Activated T-cell treated with anti-CD3 and anti-CD28 coated beads, Interleukin-2, amount 50 U/mL, for 48 hours (primary cell): ENCODE data around the gene TCF7L1.

Experiments used
- DNase-seq, 2 experiments: peaks; one replicate each; pipeline ENCODE4 v3.0.0-alpha.2; 2020

The TCF7L1 gene

DNA sequence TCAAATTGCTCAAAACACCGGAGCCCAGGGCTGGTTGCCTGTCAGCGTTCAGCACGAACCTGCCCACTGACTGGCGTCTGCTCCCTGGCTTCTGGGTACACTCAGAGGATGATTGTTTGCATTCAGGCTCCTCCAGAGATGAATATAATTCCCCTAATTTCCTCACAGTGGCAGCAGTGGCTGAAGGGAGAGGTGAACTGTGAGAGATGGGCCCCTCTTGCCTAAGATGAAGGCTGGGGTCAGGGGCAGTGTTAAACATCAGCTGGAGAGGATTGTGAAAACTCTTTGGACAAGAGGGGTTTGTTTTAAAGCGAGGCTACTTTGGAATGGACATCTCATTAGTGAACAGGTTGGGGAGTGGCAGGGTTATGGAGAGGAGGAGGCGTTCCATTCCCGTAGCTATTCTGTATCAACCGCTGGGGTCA, 31.0 kb downstream of the TCF7L1 start:
- DNase-seq: no peak

DNA sequence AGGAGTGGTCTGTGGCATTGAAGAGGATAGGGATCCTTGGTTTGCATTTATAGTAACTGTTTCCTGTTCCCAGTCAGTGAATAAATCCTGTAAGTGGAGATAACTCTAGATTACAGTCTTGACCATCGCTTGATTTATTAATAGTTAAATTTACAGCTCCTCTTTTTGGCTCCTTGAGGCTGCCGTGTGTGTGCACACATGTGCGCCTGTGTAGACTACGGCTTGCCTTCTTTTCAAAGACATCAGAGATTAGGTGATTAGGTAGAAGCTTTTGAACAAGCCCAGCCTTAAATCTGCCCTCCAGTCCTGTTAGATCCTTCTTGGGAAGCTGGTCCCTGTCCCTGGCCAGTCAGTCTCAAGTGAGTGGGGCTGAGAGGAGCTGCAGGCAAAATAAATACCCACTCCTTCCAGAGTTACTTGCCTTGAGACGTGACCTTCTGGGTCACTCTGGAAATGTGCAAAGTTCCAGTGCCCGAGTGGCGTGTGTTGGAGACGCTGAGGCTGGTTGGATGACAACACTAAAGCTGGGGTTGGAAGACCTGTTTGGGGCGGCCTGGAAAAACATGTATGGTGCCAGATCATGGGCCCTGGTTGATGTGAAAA, 32.0 kb downstream of the TCF7L1 start:
- DNase-seq: no peak

DNA sequence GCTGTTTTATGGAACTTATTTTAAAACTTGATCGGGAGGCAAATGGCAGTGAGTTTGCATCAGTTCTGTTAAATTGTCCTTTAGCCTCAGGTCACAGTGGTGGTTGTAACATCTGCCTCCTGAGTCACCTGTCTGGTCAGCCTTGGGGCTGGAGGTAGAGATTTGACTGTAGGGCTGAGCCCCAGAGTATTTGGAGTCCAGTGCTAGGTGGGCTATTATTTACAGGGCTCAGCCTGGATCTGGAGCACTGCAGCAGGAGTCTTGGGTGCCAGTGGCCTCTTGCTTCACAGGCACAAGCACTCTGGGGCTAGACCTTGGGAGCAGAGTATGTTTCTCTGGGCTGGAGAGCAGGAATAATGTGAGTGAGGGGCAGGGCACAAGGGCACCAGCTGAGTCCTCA, 32.8 kb downstream of the TCF7L1 start:
- DNase-seq: no peak

DNA sequence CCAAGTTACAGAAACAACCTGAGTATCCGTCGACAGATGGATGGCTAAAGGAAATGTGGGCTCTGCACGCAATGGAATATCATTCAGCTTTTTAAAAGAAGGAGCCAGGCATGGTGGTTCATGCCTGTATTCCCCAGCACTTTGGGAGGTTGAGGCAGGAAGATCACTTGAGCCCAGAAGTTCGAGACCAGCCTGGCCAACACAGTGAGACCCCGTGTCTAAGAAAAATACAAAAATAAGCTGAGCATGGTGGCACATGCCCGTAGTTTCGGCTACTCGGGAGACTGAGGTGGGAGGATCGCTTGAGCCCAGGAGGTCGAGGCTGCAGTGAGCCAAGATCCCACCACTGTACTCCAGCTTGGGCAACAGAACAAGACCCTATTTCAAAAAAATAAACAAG, 34.3 kb downstream of the TCF7L1 start:
- no peak for DNase-seq

DNA sequence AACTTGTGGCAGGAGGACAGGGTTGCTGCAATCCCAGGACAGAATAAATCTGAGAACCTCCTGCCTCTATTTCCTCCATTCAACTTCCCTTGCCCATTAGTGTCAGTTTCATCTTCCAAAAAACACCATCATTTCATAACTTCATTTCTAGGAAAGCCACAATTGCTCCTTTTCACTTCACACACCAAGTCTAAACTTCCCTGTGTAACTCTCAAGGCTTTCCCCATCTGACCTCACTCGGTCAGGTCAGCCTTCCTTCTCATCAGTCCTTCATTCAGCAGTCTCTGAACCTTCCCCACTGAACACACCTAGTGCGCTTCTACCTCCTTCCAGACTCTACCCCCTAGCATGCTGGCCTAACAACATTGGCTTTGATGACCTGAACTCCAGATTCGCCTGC, 35.8 kb downstream of the TCF7L1 start:
- no peak for DNase-seq

DNA sequence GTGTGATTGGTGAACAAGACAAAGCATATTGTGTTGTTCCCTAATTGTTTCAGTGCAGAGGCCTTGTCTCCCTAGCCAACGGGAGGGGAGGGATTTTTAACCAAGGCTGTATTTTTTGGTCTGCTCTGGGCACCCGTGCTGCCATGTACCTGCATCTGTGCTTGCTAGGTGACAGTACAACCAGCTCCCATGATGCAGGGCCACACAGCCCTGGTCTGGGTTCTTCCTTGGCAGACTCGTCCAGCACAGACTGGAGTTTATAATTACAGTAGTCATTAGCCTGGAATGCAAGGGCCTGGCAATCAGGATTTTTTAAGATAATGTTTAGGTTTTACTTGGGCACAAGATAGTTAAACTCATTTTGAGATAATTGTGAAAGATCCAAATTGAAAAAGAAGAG, 36.4 kb downstream of the TCF7L1 start:
- DNase-seq: no peak

DNA sequence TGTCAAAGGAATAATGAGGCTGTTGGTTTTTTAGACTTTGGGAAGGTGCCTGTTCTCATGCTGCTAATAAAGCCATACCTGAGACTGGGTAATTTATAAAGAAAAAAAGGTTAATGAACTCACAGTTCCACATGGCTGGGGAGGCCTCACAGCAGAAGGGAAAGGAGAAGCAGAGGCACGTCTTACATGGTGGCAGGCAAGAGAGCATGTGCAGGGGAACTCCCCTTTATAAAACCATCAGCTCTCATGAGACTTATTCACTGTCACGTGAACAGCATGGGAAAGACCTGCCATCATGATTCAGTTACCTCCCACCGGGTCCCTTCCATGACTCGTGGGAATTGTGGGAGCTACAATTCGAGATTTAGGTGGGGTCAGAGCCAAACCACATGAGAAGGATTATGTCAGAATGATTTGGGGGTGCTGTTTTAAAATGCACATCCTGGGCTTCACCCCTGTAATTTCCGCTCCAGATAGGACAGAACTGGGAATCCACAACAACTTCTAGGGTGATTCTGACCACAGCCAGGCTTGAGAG, 37.8 kb downstream of the TCF7L1 start:
- DNase-seq: no peak

DNA sequence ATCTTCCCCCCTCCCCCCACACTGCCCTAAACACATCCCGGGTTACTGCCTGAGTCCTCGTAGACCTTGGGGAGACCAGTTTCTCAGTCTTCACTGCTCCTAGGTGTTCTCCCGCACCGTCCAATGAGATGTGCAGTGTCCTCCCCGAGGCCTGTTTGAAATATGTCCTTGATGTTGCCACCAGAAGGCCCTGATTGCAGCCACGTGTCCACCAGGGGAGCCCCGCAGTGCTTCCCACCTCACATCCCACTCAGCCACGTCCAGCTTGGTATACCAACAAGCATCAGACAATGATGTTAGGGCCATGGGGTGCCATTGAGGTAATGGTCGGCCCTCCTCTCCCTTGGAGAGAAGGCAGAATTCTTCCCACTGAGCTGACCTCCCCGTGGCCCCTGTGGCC, 38.7 kb downstream of the TCF7L1 start:
- no peak for DNase-seq

DNA sequence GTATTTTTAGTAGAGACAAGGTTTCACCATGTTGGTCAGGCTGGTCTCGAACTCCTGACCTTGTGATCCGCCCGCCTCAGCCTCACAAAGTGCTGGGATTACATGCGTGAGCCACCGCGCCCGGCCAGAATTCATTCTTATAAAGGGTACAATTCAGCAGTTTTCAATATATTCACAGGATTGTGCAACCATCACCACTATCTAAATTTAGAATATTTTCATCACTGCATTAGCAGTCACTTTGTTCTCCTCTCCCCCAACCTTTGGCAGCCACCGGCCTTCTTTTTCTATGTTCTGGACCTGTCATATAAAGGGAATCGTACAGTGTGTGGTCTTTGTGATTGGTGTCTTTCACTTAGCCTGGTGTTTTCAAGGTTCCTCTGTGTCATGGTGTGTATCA, 40.7 kb downstream of the TCF7L1 start:
- no peak for DNase-seq

DNA sequence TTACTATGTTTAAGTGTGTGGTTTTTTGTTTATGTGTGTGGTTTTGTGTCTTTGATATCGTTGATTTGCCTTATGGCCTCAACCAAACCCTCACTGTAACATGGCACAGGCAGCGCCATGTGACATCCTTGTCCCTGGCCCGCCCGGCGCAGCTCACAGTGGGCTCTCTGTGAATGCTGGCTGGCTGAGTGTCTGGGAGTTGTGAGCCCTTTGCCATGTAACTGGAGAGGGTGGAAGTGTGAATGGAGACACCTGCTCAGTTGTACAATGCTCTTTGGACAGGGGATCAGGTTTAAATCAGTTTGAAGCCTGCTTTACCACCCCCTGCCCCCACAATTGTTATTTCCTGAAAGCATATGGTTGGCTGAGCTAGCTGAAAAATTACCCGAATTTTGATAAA, 41.8 kb downstream of the TCF7L1 start:
- DNase-seq: no peak

DNA sequence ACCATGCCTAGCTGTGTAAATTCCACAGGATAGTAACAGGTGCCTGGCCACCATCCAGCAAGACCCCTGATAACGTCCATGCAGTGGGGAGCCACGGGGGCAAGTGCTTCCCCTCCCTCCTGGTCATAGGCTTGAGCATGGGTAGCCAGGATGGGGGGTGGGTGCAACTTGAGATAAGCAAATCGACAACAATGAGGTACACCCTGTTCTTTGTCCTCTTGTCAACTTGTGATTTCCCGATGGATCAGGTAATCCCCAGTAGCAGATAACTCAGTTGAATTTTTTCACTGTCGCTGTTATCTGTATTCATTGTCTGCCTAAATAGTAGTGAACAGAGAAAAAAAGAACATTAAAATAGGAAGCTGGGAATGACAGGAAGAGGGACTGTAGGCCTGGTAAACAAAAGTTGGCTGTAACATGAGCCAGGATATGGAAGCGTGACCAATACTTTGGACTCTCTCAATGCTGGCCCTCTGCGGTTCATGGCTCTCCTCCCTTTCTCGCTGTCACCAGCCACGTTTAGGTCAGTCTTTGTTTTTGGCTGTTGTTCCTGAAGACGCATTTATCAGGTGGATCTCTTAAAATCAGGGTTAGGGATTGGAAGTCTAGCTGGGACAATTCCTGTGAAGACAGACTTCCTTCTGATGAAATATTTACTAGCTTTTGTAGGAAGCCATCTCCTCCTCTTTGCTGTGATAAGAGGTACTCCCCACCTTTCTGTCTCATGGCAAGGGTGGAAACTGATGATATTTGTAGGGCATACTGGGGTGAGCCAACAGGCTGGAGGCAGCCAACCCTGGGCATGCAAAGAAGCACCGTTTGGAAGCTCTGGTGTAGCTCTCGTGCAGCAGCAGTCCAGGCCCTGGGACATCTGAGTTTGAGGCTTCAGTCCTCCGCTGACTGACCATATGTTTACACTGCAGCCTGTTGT, 42.4 kb downstream of the TCF7L1 start:
- no peak for DNase-seq

DNA sequence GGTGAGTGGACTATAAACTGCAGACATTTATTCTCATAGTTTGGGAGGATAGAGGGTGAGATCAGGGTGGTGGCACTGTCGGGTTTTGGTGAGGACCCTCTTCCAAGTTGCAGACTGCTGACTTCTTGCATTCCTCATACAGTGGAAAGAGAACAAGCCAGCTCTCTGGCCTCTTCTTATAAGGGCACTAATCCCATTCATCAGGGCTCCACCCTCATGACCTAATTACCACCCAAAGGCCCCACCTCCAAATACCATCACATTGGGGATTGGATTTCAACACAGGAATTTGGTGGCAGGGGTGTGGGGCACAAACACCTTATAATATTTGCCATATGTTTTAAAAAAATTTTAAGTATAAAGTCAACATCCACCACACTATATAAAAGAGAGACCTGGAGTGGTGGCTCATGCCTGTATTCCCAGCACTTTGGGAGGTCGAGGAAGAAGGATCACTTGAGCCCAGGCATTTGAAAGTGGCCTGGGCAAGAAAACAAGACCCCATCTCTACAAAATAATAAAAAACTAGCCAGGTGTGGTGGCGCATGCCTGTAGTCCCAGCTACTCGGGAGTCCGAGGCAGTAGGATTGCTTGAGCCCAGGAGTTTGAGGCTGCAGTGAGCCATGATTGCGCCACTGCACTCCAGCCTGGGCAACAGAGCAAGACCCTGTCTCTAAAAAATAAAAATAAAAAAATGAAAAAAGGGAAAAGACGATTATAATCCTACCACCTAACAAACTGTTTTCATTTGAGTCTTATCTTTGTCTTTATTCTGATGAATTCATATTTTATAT, 44.0 kb downstream of the TCF7L1 start:
- no peak for DNase-seq

DNA sequence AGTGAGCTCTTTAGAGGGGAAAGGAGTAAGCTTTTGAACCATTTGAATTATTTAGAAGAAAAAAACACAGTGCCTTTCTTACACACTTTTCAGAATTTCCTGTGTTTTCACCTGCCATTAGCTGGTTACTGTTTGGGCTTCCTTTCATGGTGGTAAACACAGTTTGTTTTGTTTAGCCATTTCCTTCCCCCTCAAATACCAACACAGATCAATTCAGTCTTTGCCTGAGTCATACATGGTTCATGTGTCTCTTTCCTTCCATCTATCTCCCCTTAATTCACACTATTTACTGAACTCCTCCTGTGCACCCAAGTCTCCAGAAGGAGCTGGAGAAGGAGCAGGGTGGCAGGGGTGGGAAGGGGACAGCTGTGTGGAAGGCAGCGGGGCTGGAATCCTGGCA, 45.0 kb downstream of the TCF7L1 start:
- DNase-seq: no peak

DNA sequence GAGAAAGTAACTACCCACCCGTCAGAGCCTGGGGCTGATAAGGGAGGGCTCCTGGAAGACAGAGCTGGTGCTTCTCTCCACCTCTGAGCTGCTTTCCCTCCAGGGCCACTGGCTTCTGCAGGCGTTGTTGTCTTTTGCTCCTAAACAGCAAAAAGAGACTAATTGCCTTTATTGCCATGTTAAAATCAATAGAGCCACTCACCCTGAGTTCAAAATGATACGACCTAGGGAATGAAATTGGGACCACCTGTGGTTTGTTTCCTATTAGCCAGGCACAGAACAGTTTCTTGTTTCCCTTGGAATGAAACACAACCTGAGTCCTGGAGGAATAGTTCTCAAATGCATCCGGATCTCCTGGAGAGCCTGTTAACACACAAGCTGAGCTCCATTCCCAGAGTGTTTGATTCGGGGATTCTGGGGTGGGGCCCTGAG, 45.8 kb downstream of the TCF7L1 start:
- DNase-seq: no peak

DNA sequence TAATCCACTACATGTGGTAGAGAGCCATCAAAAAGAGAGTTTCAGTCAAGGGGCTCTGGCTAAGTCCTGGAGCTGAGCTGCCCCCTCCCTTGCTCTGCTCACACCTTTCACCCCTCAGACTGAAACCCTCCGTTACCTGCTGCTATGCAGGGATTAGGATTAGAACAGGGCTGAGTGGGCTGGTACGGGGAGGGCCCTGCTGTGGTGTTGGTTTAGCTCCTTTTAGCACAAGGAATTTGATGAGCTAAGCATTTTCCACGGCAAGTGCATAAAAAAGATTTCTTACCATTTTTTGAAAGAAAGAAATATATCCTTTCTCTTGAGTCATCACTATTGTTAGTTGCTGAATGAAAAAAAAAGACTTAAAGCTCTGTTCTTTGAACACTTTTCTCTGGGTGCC, 46.3 kb downstream of the TCF7L1 start:
- no peak for DNase-seq

DNA sequence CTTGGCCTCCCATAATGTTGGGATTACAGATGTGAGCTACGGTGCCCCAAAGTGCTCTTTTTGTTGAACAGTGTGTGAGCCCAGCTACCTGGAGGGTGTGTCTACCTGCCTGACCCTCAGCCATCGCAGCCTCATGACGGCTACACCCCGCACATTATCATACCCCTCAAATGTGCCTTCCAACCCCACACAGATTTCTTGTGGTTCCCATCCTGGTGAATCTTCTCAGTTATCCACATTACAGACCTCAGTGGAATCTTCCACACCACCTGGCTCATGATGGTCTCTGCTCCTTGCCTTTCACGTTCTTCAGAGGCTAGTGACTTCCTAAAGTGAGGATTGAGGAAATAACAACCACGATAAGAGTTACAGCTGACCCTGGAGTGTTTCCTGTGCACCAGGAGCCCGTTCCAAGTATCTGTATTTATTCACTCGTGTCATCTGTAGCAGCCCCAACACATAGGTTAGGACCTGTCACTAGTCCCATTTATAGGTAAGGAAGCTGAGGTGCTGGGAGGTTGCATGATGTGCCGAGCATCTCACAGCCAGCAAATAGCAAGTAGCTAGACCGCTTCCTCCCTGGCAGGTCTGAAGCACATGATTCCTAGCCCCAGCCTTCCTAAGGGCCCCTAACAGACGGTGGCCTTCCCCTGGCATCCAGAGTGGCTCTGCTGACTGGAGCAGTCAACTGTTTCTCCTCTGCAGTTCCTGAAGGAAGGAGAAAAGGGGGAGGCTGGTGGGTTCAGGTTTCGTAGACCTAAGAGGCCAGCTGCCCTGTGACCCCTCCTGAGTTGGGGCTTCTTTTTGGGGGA, 47.3 kb downstream of the TCF7L1 start:
- no peak for DNase-seq

DNA sequence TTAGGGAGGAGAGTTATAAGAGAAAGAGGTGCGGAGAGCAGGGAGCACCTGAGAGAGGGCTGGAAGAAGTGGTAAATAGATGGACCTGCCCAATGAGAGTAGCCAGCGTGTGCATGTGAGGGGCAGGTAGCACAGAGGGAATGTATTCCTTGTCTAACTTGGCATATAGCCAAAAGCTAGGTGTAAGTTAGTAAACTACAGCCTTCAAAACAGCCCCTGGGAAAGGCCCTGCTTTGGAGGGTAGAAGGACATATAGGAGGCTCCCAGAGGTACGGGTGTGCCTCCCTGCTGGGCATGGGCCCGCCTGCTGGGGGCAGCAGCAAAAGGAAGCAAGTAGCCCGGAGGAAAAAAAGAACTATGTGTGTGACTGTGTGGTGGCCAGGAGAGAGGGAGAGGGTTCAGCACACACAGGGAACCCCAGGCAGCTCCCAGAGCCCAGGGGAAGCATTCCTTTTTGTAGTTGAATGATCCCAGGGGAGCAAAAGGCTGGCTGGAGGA, 48.0 kb downstream of the TCF7L1 start:
- no peak for DNase-seq

DNA sequence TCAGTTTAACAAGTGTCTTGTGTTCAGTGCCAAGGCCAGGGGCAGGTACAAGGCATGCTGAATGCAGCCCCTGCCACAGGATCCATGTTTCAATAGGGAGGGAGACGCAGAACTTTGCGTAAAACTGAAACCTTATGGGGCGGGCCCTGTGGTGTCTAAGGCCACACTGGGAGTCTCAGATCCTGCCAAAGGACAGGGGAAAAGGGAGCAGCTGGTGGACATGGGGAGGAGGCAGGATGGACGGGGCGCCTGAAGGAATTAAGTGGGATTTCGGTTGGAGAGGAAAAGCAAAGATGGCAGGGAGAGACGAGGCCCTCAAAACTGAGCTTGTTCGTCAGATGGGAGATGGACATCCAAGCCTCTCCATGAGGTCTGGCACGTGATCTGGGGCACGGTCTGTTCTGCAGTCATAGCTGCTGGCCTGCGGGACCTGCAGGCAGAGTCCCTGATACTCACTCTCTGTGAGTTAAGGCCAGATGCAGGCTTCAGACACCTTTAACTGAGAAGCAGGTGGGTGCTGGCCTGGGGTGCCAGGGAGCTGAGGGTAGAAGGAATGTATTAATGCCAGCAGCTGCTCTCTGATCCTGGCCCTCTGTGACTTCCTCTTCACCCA, 48.8 kb downstream of the TCF7L1 start:
- no peak for DNase-seq

DNA sequence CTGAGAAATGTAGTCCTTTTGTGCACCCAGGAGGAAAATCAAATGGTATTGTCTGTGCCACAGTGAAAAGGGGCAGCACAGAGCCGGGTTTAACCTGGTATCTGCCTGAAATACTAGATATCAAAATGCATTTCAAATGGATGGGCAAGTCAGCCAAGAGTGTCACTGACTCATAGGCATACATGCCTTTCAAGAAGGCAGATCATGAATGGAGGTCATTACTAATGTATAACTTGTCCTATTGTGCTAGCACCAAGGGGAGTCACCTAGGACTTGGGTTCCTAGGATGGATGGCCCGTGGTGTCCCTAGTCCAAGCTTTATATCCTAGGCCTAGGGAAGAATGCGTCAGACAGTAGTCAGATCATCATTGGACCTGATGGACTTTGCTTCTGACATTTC, 49.9 kb downstream of the TCF7L1 start:
- DNase-seq: no peak

DNA sequence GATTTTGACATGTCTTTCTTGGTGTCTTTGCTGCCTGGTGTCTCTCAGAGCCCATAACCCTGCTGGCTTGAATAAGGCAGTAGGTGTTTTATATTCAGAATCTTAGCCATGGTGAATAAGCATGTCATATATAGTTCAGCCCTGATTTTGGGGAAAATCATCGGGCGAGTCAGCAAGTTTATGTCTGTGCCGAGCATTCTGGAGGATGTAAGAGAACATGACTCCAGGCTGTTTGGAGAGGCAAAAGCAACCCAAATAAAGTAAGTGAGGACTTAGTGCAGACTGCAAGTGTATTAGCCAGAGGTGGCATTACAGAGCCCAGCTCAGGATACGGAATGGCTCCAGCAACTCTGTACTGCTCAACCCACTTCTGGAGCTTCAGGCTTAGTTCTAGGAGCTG, 50.3 kb downstream of the TCF7L1 start:
- DNase-seq: no peak

DNA sequence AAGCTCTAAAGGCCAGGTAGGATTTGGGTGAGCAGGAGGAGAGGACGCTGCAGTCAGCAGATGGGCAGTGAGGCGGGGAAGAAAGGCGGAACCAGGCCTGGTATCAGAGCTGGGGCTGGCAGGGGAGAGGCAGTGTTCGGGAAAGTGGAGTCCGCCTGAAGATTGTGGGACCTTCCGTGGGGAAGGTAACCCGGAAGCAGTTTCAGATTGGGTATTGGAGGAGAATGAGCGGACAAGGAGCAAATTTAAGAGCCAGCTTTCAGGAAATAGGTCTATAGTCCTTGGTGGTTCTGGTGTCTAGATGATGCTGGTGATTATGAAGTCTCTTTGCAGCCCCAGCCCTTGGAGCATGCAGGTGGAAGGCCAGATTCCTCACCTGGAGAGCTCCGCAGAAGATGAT, 51.0 kb downstream of the TCF7L1 start:
- no peak for DNase-seq

DNA sequence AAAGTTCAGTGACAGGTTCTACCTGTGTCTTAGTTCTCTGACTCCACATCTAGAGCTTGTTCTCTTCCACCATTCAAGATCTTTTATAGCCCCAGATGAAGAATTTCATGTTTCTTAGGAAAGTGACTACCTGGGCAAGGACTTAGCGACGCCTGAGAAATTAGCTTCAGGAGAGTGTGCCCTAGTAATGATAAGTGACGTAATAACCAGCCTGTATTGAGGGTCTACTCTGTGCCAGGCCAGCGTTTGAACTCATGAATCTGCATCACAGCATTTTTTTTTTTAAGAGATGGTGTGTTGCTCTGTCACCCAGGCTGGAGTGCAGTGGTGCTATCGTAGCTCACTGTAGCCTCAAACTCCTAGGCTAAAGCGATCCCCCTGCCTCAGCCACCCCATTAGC, 51.8 kb downstream of the TCF7L1 start:
- no peak for DNase-seq
